ENCODE data around the gene EVC2.

The EVC2 gene

GRCh38 chr4:5661237-5661636, 47.1 kb downstream of the EVC2 start:
- Histone ChIP-seq H3K4me3 (ENCODE audit: low read length, poor library complexity, severe bottlenecking) (no peak overlapping the region), H3K36me3 (ENCODE audit: insufficient read depth, low read length) (no peaks in the 10 kb centered on the region), H3K9me2 (replicated peaks; ENCODE audit: low read depth, low read length) (no peaks in the 10 kb centered on the region), H3K27me3 (ENCODE audit: insufficient read depth, low read length, poor library complexity, severe bottlenecking) (no peaks in the 10 kb centered on the region), H3K79me2 (ENCODE audit: insufficient read depth, low read length) (no peaks in the 10 kb centered on the region), H3K4me1 (ENCODE audit: insufficient read depth, low read length, poor library complexity, severe bottlenecking) (no peaks in the 10 kb centered on the region), H3K4me2 (ENCODE audit: low read depth, low read length, poor library complexity, severe bottlenecking) (no peak overlapping the region), H2AFZ (ENCODE audit: low read length) (no peak overlapping the region), H3K9me3 (ENCODE audit: insufficient read depth, low read depth, low read length) (peaks cover 3% of the 10 kb centered on the region; the same call in 1 of the 2 replicates), H3K9ac (ENCODE audit: low read depth, low read length, poor library complexity, severe bottlenecking) (no peak overlapping the region), H3F3A (ENCODE audit: low read depth) (no peaks in the 10 kb centered on the region), H4K20me1 (ENCODE audit: insufficient read depth, low read length, poor library complexity, severe bottlenecking) (no peaks in the 10 kb centered on the region)
- TF ChIP-seq CTCF (conservative IDR thresholded peaks at IDR 0.05; ENCODE audit: low read length) (no peak), EZH2phosphoT487 (IDR thresholded peaks at IDR 0.05; ENCODE audit: borderline replicate concordance) (no peak)

- H3K9me3 ChIP-seq (ENCODE audit: insufficient read depth, low read depth, low read length): peaks cover 3% of the 10 kb centered on the region; the same call in 1 of the 2 replicates
- H4K20me1 ChIP-seq (ENCODE audit: insufficient read depth, low read length, poor library complexity, severe bottlenecking): no peaks in the 10 kb centered on the region
- H3K9ac ChIP-seq (ENCODE audit: low read depth, low read length, poor library complexity, severe bottlenecking): no peak overlapping the region
- H3K9me2 ChIP-seq (replicated peaks; ENCODE audit: low read depth, low read length): no peaks in the 10 kb centered on the region
- no peak for TF ChIP-seq EZH2phosphoT487 (IDR thresholded peaks at IDR 0.05; ENCODE audit: borderline replicate concordance)
- TF ChIP-seq CTCF (conservative IDR thresholded peaks at IDR 0.05; ENCODE audit: low read length): no peak
- no peaks in the 10 kb centered on the region for H3K79me2 ChIP-seq (ENCODE audit: insufficient read depth, low read length)
- no peaks in the 10 kb centered on the region for H3K36me3 ChIP-seq (ENCODE audit: insufficient read depth, low read length)
- H3K4me1 ChIP-seq (ENCODE audit: insufficient read depth, low read length, poor library complexity, severe bottlenecking): no peaks in the 10 kb centered on the region
- no peak overlapping the region for H3K4me3 ChIP-seq (ENCODE audit: low read length, poor library complexity, severe bottlenecking)
- no peak overlapping the region for H2AFZ ChIP-seq (ENCODE audit: low read length)
- no peak overlapping the region for H3K4me2 ChIP-seq (ENCODE audit: low read depth, low read length, poor library complexity, severe bottlenecking)
- H3K27me3 ChIP-seq (ENCODE audit: insufficient read depth, low read length, poor library complexity, severe bottlenecking): no peaks in the 10 kb centered on the region
- H3F3A ChIP-seq (ENCODE audit: low read depth): no peaks in the 10 kb centered on the region
These were observed 48.2 kb downstream of the EVC2 start for GRCh38 chr4:5660185-5660584.

GRCh38 chr4:5658974-5659373, 49.4 kb downstream of the EVC2 start:
- no peaks in the 10 kb centered on the region for H3F3A ChIP-seq (ENCODE audit: low read depth)
- no peaks in the 10 kb centered on the region for H3K79me2 ChIP-seq (ENCODE audit: insufficient read depth, low read length)
- no peaks in the 10 kb centered on the region for H4K20me1 ChIP-seq (ENCODE audit: insufficient read depth, low read length, poor library complexity, severe bottlenecking)
- no peaks in the 10 kb centered on the region for H3K9me2 ChIP-seq (replicated peaks; ENCODE audit: low read depth, low read length)
- H3K4me3 ChIP-seq (ENCODE audit: low read length, poor library complexity, severe bottlenecking): no peak overlapping the region
- H3K4me1 ChIP-seq (ENCODE audit: insufficient read depth, low read length, poor library complexity, severe bottlenecking): no peaks in the 10 kb centered on the region
- H3K9ac ChIP-seq (ENCODE audit: low read depth, low read length, poor library complexity, severe bottlenecking): no peak overlapping the region
- TF ChIP-seq CTCF (conservative IDR thresholded peaks at IDR 0.05; ENCODE audit: low read length) (no peak), EZH2phosphoT487 (IDR thresholded peaks at IDR 0.05; ENCODE audit: borderline replicate concordance) (no peak)
- no peak overlapping the region for H3K4me2 ChIP-seq (ENCODE audit: low read depth, low read length, poor library complexity, severe bottlenecking)
- peaks cover 3% of the 10 kb centered on the region; the same call in 1 of the 2 replicates for H3K9me3 ChIP-seq (ENCODE audit: insufficient read depth, low read depth, low read length)
- no peak overlapping the region for H2AFZ ChIP-seq (ENCODE audit: low read length)
- H3K27me3 ChIP-seq (ENCODE audit: insufficient read depth, low read length, poor library complexity, severe bottlenecking): no peaks in the 10 kb centered on the region
- H3K36me3 ChIP-seq (ENCODE audit: insufficient read depth, low read length): no peaks in the 10 kb centered on the region
